ENCODE results near the gene SLC4A4.

DNA sequence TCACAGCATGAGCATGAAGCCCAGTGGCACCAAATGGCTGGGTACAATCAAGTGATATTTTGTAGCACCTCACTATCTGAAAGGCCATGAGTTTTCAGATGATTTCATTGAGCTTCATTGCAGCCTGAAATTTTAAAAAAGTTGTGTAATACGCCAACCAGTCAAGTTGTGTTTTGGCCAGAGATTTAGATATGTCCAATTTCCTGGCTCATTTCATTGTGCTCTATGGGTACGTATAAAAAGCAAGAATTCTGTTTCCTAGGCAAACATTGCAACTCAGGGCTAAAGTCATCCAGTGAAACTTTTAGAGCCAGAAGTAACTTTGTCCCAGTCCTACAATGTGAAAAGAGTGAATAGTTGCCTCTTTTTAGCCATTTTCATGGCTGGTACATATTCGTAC is 232.5 kb downstream of the SLC4A4 start:
- TF ChIP-seq, protein P1, sequence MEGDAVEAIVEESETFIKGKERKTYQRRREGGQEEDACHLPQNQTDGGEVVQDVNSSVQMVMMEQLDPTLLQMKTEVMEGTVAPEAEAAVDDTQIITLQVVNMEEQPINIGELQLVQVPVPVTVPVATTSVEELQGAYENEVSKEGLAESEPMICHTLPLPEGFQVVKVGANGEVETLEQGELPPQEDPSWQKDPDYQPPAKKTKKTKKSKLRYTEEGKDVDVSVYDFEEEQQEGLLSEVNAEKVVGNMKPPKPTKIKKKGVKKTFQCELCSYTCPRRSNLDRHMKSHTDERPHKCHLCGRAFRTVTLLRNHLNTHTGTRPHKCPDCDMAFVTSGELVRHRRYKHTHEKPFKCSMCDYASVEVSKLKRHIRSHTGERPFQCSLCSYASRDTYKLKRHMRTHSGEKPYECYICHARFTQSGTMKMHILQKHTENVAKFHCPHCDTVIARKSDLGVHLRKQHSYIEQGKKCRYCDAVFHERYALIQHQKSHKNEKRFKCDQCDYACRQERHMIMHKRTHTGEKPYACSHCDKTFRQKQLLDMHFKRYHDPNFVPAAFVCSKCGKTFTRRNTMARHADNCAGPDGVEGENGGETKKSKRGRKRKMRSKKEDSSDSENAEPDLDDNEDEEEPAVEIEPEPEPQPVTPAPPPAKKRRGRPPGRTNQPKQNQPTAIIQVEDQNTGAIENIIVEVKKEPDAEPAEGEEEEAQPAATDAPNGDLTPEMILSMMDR (IDR thresholded peaks at IDR 0.05; ENCODE audit: poor library complexity), result no peak
- no peak for TF ChIP-seq EZH2 (IDR thresholded peaks at IDR 0.05; ENCODE audit: borderline replicate concordance)
